ENCODE data around the gene MXD4. TPM values are rescaled to one million over a fixed set of nuclear protein-coding genes. Genes with fewer than 3 reads are reported as not detected.

MXD4 gene
- total RNA-seq, 1 donor from 2014 or later = 92.3 TPM

GRCh38 chr4:2304321-2304876, 42.5 kb upstream of the MXD4 start:
- Mint-ChIP-seq H3K4me3 (ENCODE audit: unreplicated experiment) (no peak overlapping the region), H3K27me3 (ENCODE audit: low read depth, unreplicated experiment) (peaks cover 20% of the 10 kb centered on the region), H3K36me3 (ENCODE audit: low read depth, unreplicated experiment) (no peaks in the 10 kb centered on the region), H3K27ac (ENCODE audit: unreplicated experiment) (no peak overlapping the region), H3K4me1 (ENCODE audit: low read depth, unreplicated experiment) (peaks cover 2% of the 10 kb centered on the region), H3K9me3 (ENCODE audit: unreplicated experiment) (peaks cover 16% of the 10 kb centered on the region)
- FAIRE-seq (no peak), DNase-seq (ENCODE audit: low read depth) (no peak)
- Histone ChIP-seq H3K4me3 (ENCODE audit: insufficient read depth, low read depth, low read length) (no peak overlapping the region), H3K4me1 (ENCODE audit: insufficient read depth, low read length) (no peaks in the 10 kb centered on the region), H3K36me3 (ENCODE audit: insufficient read depth, low read length) (no peaks in the 10 kb centered on the region), H3K27me3 (ENCODE audit: insufficient read depth, low read length) (no peaks in the 10 kb centered on the region), H3K9me3 (ENCODE audit: insufficient read depth, low read depth, low read length) (peaks cover 6% of the 10 kb centered on the region), H2AFZ (ENCODE audit: low read depth, low read length) (no peak overlapping the region), H3K9ac (ENCODE audit: low read length) (no peak overlapping the region), H4K20me1 (ENCODE audit: insufficient read depth, low read length) (no peaks in the 10 kb centered on the region), H3K4me2 (ENCODE audit: low read length) (no peak overlapping the region), H3K27ac (ENCODE audit: low read depth, low read length) (no peak overlapping the region), H3K79me2 (ENCODE audit: insufficient read depth, low read length) (no peaks in the 10 kb centered on the region)
- TF ChIP-seq EZH2 (IDR thresholded peaks at IDR 0.05; ENCODE audit: insufficient read depth, low read length) (no peak), CTCF (IDR thresholded peaks at IDR 0.05; ENCODE audit: insufficient read depth, low read depth, low read length) (no peak)

- Mint-ChIP-seq H3K4me1 (ENCODE audit: low read depth, unreplicated experiment) (peaks cover 2% of the 10 kb centered on the region), H3K27me3 (ENCODE audit: low read depth, unreplicated experiment) (peaks cover 21% of the 10 kb centered on the region), H3K4me3 (ENCODE audit: unreplicated experiment) (no peak overlapping the region), H3K9me3 (ENCODE audit: unreplicated experiment) (peaks cover 11% of the 10 kb centered on the region), H3K36me3 (ENCODE audit: low read depth, unreplicated experiment) (no peaks in the 10 kb centered on the region), H3K27ac (ENCODE audit: unreplicated experiment) (no peak overlapping the region)
- Histone ChIP-seq H3K79me2 (ENCODE audit: insufficient read depth, low read length) (no peaks in the 10 kb centered on the region), H3K27me3 (ENCODE audit: insufficient read depth, low read length) (peaks cover 2% of the 10 kb centered on the region), H4K20me1 (ENCODE audit: insufficient read depth, low read length) (no peaks in the 10 kb centered on the region), H3K9ac (ENCODE audit: low read length) (no peak overlapping the region), H3K27ac (ENCODE audit: low read depth, low read length) (no peak overlapping the region), H3K4me3 (ENCODE audit: insufficient read depth, low read depth, low read length) (no peak overlapping the region), H3K36me3 (ENCODE audit: insufficient read depth, low read length) (no peaks in the 10 kb centered on the region), H3K4me2 (ENCODE audit: low read length) (no peak overlapping the region), H3K9me3 (ENCODE audit: insufficient read depth, low read depth, low read length) (peaks cover 6% of the 10 kb centered on the region), H3K4me1 (ENCODE audit: insufficient read depth, low read length) (no peaks in the 10 kb centered on the region), H2AFZ (ENCODE audit: low read depth, low read length) (no peak overlapping the region)
- FAIRE-seq (no peak), DNase-seq (ENCODE audit: low read depth) (no peak)
- no peak for TF ChIP-seq EZH2 (IDR thresholded peaks at IDR 0.05; ENCODE audit: insufficient read depth, low read length)
- TF ChIP-seq CTCF (IDR thresholded peaks at IDR 0.05; ENCODE audit: insufficient read depth, low read depth, low read length) = no peak
Observed at GRCh38 chr4:2303686-2304320, 41.9 kb upstream of the MXD4 start.

- H4K20me1 ChIP-seq (ENCODE audit: insufficient read depth, low read length) = no peaks in the 10 kb centered on the region
- peaks cover 6% of the 10 kb centered on the region for H3K9me3 ChIP-seq (ENCODE audit: insufficient read depth, low read depth, low read length)
- H3K27ac ChIP-seq (ENCODE audit: low read depth, low read length) = no peak overlapping the region
- H3K79me2 ChIP-seq (ENCODE audit: insufficient read depth, low read length) = no peaks in the 10 kb centered on the region
- H3K4me2 ChIP-seq (ENCODE audit: low read length) = no peak overlapping the region
- Mint-ChIP-seq H3K27ac (ENCODE audit: unreplicated experiment) (no peak overlapping the region), H3K4me1 (ENCODE audit: low read depth, unreplicated experiment) (peaks cover 2% of the 10 kb centered on the region), H3K36me3 (ENCODE audit: low read depth, unreplicated experiment) (no peaks in the 10 kb centered on the region), H3K9me3 (ENCODE audit: unreplicated experiment) (peaks cover 11% of the 10 kb centered on the region), H3K4me3 (ENCODE audit: unreplicated experiment) (no peak overlapping the region), H3K27me3 (ENCODE audit: low read depth, unreplicated experiment) (peaks cover 26% of the 10 kb centered on the region)
- H3K4me1 ChIP-seq (ENCODE audit: insufficient read depth, low read length) = no peaks in the 10 kb centered on the region
- peaks cover 2% of the 10 kb centered on the region for H3K27me3 ChIP-seq (ENCODE audit: insufficient read depth, low read length)
- TF ChIP-seq EZH2 (IDR thresholded peaks at IDR 0.05; ENCODE audit: insufficient read depth, low read length) = no peak
- no peak for TF ChIP-seq CTCF (IDR thresholded peaks at IDR 0.05; ENCODE audit: insufficient read depth, low read depth, low read length)
- DNase-seq (ENCODE audit: low read depth) (no peak), FAIRE-seq (no peak)
- H3K9ac ChIP-seq (ENCODE audit: low read length) = no peak overlapping the region
- no peak overlapping the region for H3K4me3 ChIP-seq (ENCODE audit: insufficient read depth, low read depth, low read length)
- no peak overlapping the region for H2AFZ ChIP-seq (ENCODE audit: low read depth, low read length)
- H3K36me3 ChIP-seq (ENCODE audit: insufficient read depth, low read length) = no peaks in the 10 kb centered on the region
Observed at GRCh38 chr4:2303121-2303685, 41.3 kb upstream of the MXD4 start.

Measured in astrocyte (in vitro differentiated cells and primary cell).